Measurements from ENCODE around the gene SCIMP. TPM values are rescaled to one million over a fixed set of nuclear protein-coding genes. Genes with fewer than 3 reads are reported as not detected.
"Not testable (repeated sequence)": the region's sequence is repeated elsewhere in the genome, so short reads cannot be mapped to it uniquely, and the experiment has no call there.

The SCIMP gene
- total RNA-seq, 1 donor = not detected

DNA sequence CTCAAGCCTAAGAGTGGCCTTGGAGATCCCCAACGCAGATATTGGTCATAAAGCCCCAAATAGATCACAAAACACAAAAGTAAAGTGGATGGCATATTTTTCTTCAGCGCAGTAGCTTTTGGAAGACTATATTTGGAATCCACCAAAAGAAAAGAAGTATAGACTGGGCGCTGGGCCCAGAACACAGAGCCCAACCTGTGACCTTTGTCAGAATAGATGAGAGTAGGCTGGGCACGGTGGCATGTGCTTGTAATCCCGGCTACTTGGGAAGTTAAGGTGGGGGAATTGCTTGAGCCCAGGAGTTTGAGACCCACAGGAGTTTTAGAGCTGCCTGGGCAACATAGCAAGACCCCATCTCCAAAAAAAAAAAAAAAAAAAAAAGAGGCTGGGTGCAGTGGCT lies 14.6 kb downstream of the SCIMP start:
- TF ChIP-seq, protein P1, sequence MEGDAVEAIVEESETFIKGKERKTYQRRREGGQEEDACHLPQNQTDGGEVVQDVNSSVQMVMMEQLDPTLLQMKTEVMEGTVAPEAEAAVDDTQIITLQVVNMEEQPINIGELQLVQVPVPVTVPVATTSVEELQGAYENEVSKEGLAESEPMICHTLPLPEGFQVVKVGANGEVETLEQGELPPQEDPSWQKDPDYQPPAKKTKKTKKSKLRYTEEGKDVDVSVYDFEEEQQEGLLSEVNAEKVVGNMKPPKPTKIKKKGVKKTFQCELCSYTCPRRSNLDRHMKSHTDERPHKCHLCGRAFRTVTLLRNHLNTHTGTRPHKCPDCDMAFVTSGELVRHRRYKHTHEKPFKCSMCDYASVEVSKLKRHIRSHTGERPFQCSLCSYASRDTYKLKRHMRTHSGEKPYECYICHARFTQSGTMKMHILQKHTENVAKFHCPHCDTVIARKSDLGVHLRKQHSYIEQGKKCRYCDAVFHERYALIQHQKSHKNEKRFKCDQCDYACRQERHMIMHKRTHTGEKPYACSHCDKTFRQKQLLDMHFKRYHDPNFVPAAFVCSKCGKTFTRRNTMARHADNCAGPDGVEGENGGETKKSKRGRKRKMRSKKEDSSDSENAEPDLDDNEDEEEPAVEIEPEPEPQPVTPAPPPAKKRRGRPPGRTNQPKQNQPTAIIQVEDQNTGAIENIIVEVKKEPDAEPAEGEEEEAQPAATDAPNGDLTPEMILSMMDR (IDR thresholded peaks at IDR 0.05; ENCODE audit: insufficient read depth, low read depth, low read length) = no peak
- DNase-seq (ENCODE audit: low read depth) = no peak
- no peak overlapping the region for H3K4me3 ChIP-seq (ENCODE audit: low read depth, low read length)

GRCh38 chr17:5219536-5219935 lies 15.1 kb downstream of the SCIMP start:
- TF ChIP-seq, protein P1 (IDR thresholded peaks at IDR 0.05; ENCODE audit: insufficient read depth, low read depth, low read length) = no peak
- no peak for DNase-seq (ENCODE audit: low read depth)

DNA sequence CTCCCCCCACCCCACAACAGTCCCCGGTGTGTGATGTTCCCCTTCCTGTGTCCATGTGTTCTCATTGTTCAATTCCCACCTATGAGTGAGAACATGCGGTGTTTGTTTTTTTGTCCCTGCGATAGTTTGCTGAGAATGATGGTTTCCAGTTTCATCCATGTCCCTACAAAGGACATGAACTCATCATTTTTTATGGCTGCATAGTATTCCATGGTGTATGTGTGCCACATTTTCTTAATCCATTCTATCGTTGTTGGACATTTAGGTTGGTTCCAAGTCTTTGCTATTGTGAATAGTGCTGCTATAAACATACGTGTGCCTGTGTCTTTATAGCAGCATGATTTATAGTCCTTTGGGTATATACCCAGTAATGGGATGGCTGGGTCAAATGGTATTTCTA lies 17.1 kb downstream of the SCIMP start:
- H3K4me3 ChIP-seq (ENCODE audit: low read depth, low read length); DNase-seq (ENCODE audit: low read depth): not testable (repeated sequence)

More at GRCh38 chr17:5219536-5219935, 15.1 kb downstream of the SCIMP start:
- H3K4me3 ChIP-seq (ENCODE audit: low read depth, low read length) = no peak overlapping the region

DNA sequence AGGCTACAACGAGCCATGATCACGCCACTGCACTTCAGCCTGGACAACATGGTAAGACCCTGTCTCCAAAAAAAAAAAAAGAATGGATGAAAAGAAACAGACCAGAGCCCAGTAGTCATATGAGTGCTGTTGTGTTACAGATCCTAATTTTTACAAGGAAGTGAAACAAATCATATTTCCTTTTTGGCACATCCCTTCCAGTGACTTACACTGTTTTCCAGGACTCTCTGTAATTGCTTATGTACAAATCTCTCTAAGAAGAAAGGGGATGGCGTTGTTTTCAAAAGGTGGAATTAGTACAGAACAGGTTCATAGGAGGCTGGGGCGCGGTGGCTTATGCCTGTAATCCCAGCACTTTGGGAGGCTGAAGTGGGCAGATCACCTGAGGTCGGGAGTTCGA lies 23.2 kb downstream of the SCIMP start:
- TF ChIP-seq, protein P1 (IDR thresholded peaks at IDR 0.05; ENCODE audit: insufficient read depth, low read depth, low read length) = no peak
- no peak overlapping the region for H3K4me3 ChIP-seq (ENCODE audit: low read depth, low read length)
- no peak for DNase-seq (ENCODE audit: low read depth)

DNA sequence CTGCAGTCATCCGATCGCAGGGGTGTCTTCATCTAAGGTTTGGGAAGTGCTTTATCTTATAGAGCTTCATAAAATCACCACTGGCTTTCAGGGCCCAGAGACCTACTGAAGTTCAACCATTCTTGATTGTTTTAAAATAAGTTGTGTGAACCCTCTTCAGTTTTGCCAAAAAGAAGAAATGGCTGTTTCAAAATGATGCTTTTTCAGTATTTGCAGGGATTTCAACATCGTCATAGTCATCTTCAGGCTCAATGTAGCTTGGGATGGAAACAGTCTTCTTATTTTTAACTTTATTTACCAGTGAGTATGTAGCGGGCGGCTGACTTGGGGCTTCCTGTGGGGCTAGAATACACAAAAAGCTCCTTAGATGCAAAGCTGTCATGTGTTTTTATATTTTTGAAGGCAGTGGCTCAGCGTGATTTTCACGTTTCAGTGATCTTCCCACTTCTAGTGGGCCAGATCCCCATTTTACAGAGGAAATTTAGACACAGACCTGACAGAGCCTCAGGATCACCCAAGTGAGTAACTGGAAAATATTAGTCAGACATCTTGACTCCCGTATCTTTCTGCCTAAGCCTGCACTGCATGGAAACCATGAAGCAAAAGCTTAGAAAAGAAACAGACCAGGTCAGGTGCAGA lies 23.9 kb downstream of the SCIMP start:
- no peak overlapping the region for H3K4me3 ChIP-seq (ENCODE audit: low read depth, low read length)
- no peak for DNase-seq (ENCODE audit: low read depth)
- TF ChIP-seq, protein P1 (IDR thresholded peaks at IDR 0.05; ENCODE audit: insufficient read depth, low read depth, low read length) = no peak

- H3K4me3 ChIP-seq (ENCODE audit: low read depth, low read length) = no peak overlapping the region
- TF ChIP-seq, protein P1 (IDR thresholded peaks at IDR 0.05; ENCODE audit: insufficient read depth, low read depth, low read length) = no peak
Observed at GRCh38 chr17:5210091-5210490, 24.6 kb downstream of the SCIMP start.

GRCh38 chr17:5209396-5209795 lies 25.3 kb downstream of the SCIMP start:
- TF ChIP-seq, protein P1 (IDR thresholded peaks at IDR 0.05; ENCODE audit: insufficient read depth, low read depth, low read length) = no peak
- no peak for DNase-seq (ENCODE audit: low read depth)
- H3K4me3 ChIP-seq (ENCODE audit: low read depth, low read length) = no peak overlapping the region

More at GRCh38 chr17:5210091-5210490, 24.6 kb downstream of the SCIMP start:
- no peak for DNase-seq (ENCODE audit: low read depth)
